GM19438 (cell line): ENCODE results near the gene BMP3.

Source experiments
- ATAC-seq: cut with Tn5 transposase; IDR thresholded peaks from one replicate; pipeline ENCODE4 v1.9.1; 2021; ENCODE audit warnings: low read depth; ENCODE audit not compliant: unreplicated experiment

BMP3 gene

GRCh38 chr4:81040012-81040659 is 9.6 kb downstream of the BMP3 start:
- no peak for ATAC-seq

- no peak for ATAC-seq
Observed at GRCh38 chr4:81042578-81043365, 12.3 kb downstream of the BMP3 start.

GRCh38 chr4:81049330-81049729 is 18.8 kb downstream of the BMP3 start:
- no peak for ATAC-seq

- no peak for ATAC-seq
Observed at GRCh38 chr4:81049907-81050306, 19.4 kb downstream of the BMP3 start.

GRCh38 chr4:81052119-81053068 is 21.9 kb downstream of the BMP3 start:
- ATAC-seq, result peak; percentile 99

GRCh38 chr4:81058621-81059020 is 28.1 kb downstream of the BMP3 start:
- no peak for ATAC-seq

GRCh38 chr4:81060587-81061343 is 30.3 kb downstream of the BMP3 start:
- ATAC-seq, result no peak

GRCh38 chr4:81061344-81061730 is 30.8 kb downstream of the BMP3 start:
- ATAC-seq, result no peak

- ATAC-seq, result no peak
Observed at GRCh38 chr4:81062001-81062400, 31.5 kb downstream of the BMP3 start.

- no peak for ATAC-seq
Observed at GRCh38 chr4:81065446-81065845, 34.9 kb downstream of the BMP3 start.

GRCh38 chr4:81069706-81070331 is 39.3 kb downstream of the BMP3 start:
- peak; percentile 98 for ATAC-seq

- no peak for ATAC-seq
Observed at GRCh38 chr4:81071013-81071412, 40.5 kb downstream of the BMP3 start.

- no peak for ATAC-seq
Observed at GRCh38 chr4:81081156-81081555, 50.6 kb downstream of the BMP3 start.

- no peak for ATAC-seq
Observed at GRCh38 chr4:81084029-81084428, 53.5 kb downstream of the BMP3 start.

GRCh38 chr4:81084634-81085033 is 54.1 kb downstream of the BMP3 start:
- no peak for ATAC-seq

GRCh38 chr4:81085291-81085690 is 54.8 kb downstream of the BMP3 start:
- ATAC-seq, result no peak

GRCh38 chr4:81085979-81086378 is 55.5 kb downstream of the BMP3 start:
- no peak for ATAC-seq

- no peak for ATAC-seq
Observed at GRCh38 chr4:81093720-81094401, 63.4 kb downstream of the BMP3 start.

GRCh38 chr4:81095389-81095788 is 64.9 kb downstream of the BMP3 start:
- no peak for ATAC-seq
